K562 (cell line): ENCODE measurements around the gene GPR82. TPM values are rescaled to one million over a fixed set of nuclear protein-coding genes. Genes with fewer than 3 reads are reported as not detected.
A peak's percentile ranks its signal among the peaks of the same experiment; 100 is the strongest.

Source experiments
- ATAC-seq: fragments of 200-7000 bp; cut with Tn5 transposase; 3 replicates; pipeline ENCODE4 v1.9.1; 2020; ENCODE audit warnings: moderate library complexity
- BruUV-seq: library from RNA; stranded (reverse); fragments of 400-500 nt; replicated peaks from 2 replicates; lab custom pipeline; 2021; lab: Mats Ljungman, UMichigan
- CTCF ChIA-PET: fragments of 300-600 bp; formaldehyde crosslinking; extraction: SDS; loops from one replicate; lab custom pipeline; 2021; ENCODE audit warnings: low intra/inter-chr PET ratio; lab: Yijun Ruan, JAX
- POLR2A ChIA-PET: fragments of 300-600, 350-650 bp; sonication (Branson Sonifier 250); formaldehyde crosslinking; extraction: SDS; loops from one replicate; lab custom pipeline; 2021; ENCODE audit warnings: antibody characterized with exemption, inconsistent platforms; lab: Yijun Ruan, JAX
- DNase-seq, 4 experiments: peaks; one replicate each; pipeline versions ENCODE4 v3.0.0 to v3.0.0-alpha.2; 2011 to 2018; ENCODE audit warnings: low spot score in 3 of 4, mixed read lengths in 3 of 4; ENCODE audit errors: extremely low read depth in 1 of 4
- FAIRE-seq: peaks from 2 replicates; lab custom pipeline; 2011; peaks lifted over from hg19 to GRCh38; lab: Jason Lieb, UNC
- H2AFZ ChIP-seq: 2 replicates; pipeline ENCODE4 v1.6.0; 2011; ENCODE audit warnings: low read depth, low read length, control low read depth, inconsistent platforms
- H3K27ac ChIP-seq: fragments of 200-600 bp; 3 replicates; pipeline ENCODE4 v1.8.0; 2011; ENCODE audit warnings: low read depth, mild to moderate bottlenecking, control low read depth, inconsistent platforms, low read length, moderate library complexity, mixed read lengths; ENCODE audit errors: extremely low read depth
- H3K27me3 ChIP-seq, 2 experiments: fragments of 300-600 bp in 1 of 2; 2 replicates in 1 of 2; 3 replicates in 1 of 2; pipeline versions ENCODE4 v1.6.0 to v1.8.0; 2011; ENCODE audit warnings: inconsistent platforms in 2 of 2, low read length in 2 of 2, mild to moderate bottlenecking in 1 of 2, mixed read lengths in 1 of 2, moderate library complexity in 1 of 2; ENCODE audit not compliant: control insufficient read depth in 2 of 2, insufficient read depth in 2 of 2
- H3K36me3 ChIP-seq: fragments of 300-600 bp; 3 replicates; pipeline ENCODE4 v1.8.0; 2011; ENCODE audit warnings: mild to moderate bottlenecking, low read length, inconsistent platforms; ENCODE audit not compliant: control insufficient read depth, insufficient read depth
- H3K4me1 ChIP-seq, 2 experiments: fragments of 200-600 bp in 1 of 2; replicated peaks in 1 of 2; 2 replicates in 1 of 2; 3 replicates in 1 of 2; pipeline versions ENCODE4 v1.5.1 to v1.8.0; 2011; ENCODE audit warnings: inconsistent platforms in 2 of 2, low read length in 2 of 2, mild to moderate bottlenecking in 1 of 2, mixed read lengths in 1 of 2, moderate library complexity in 1 of 2; ENCODE audit not compliant: control insufficient read depth in 2 of 2, insufficient read depth in 2 of 2
- H3K4me2 ChIP-seq: 2 replicates; pipeline ENCODE4 v1.6.1; 2011; ENCODE audit warnings: low read length, control low read depth, inconsistent platforms, mixed read lengths; ENCODE audit not compliant: insufficient read depth
- H3K4me3 ChIP-seq: fragments of 200-600 bp; sonication (generic), shearing (Covaris generic); 2 replicates; pipeline ENCODE4 v1.5.1; 2016; ENCODE audit warnings: control low read depth, inconsistent platforms
- H3K79me2 ChIP-seq: fragments of 200-600 bp; 3 replicates; pipeline ENCODE4 v1.8.0; 2011; ENCODE audit warnings: low read length, inconsistent platforms; ENCODE audit not compliant: control insufficient read depth, insufficient read depth
- H3K9ac ChIP-seq, 2 experiments: 2 replicates each; pipeline versions ENCODE4 v1.6.0 to v1.6.1; 2011; ENCODE audit warnings: low read depth in 2 of 2, low read length in 2 of 2, control low read depth in 1 of 2, inconsistent platforms in 1 of 2, mild to moderate bottlenecking in 1 of 2, mixed read lengths in 1 of 2; ENCODE audit not compliant: insufficient read depth in 1 of 2
- H3K9me1 ChIP-seq: one replicate; pipeline ENCODE4 v1.6.0; 2011; ENCODE audit warnings: inconsistent platforms, mild to moderate bottlenecking, low read length, moderate library complexity; ENCODE audit not compliant: control insufficient read depth, insufficient read depth
- H3K9me3 ChIP-seq: replicated peaks from 2 replicates; pipeline ENCODE4 v1.5.1; 2011; ENCODE audit warnings: low read depth, low read length, inconsistent platforms; ENCODE audit not compliant: control insufficient read depth, insufficient read depth
- H4K20me1 ChIP-seq: replicated peaks from 2 replicates; pipeline ENCODE4 v1.6.1; 2011; ENCODE audit warnings: low read length, inconsistent platforms, mixed read lengths; ENCODE audit not compliant: control insufficient read depth, insufficient read depth
- CTCF ChIP-seq, 3 experiments: IDR thresholded peaks in 2 of 3; conservative IDR thresholded peaks in 1 of 3; 2 replicates each; pipeline ENCODE4 v1.5.1; 2011 to 2012; ENCODE audit warnings: low read length in 3 of 3, mild to moderate bottlenecking in 3 of 3, control low read depth in 2 of 3, improper control_type of control experiment in 1 of 3, inconsistent platforms in 1 of 3, low read depth in 1 of 3, mixed read lengths in 1 of 3, moderate library complexity in 1 of 3; ENCODE audit not compliant: insufficient read depth in 2 of 3
- ZNF778 ChIP-seq: fragments of 450-650 bp; formaldehyde crosslinking; IDR thresholded peaks from 2 replicates; pipeline ENCODE4 v1.4.0; 2020; ENCODE audit warnings: mild to moderate bottlenecking, moderate library complexity
- WGBS: fragments of 100-300 bp; shearing (Covaris generic); methylation state at CpG from one replicate; pipeline ENCODE4 v1.1.6; 2016; ENCODE audit warnings: low coverage, mixed read lengths; ENCODE audit not compliant: insufficient coverage; ENCODE audit errors: missing lambda C conversion rate; 5-methylcytosine and 5-hydroxymethylcytosine counted together
- in situ Hi-C: fragments of 300-500 bp; cut with MboI; formaldehyde crosslinking; loops from 4 replicates; pipeline ENCODE4 v1.15.0; 2018; ENCODE audit warnings: inconsistent platforms, mixed read lengths
- intact Hi-C: fragments of 100-400 bp; cut with micrococcal nuclease; formaldehyde crosslinking; loops from 2 replicates; pipeline ENCODE4 v1.14.2; 2022
- polyA plus RNA-seq, 8 experiments: library from polyadenylated mRNA; depleted of rRNA in 4 of 8; stranded (reverse) in 5 of 8; unstranded in 3 of 8; fragments of >200 nt; fragmentation: Nextera tagmentation in 2 of 8; fragmentation: Illumina TruSeq in 1 of 8; extraction: Ambion mirVana in 2 of 8; extraction: Trizol in 1 of 8; gene quantifications; 2 replicates each; pipeline versions ENCODE4 v1.2.1 to v1.2.3, GENCODE V29; 2011 to 2014; ENCODE audit warnings: inconsistent platforms in 1 of 8, missing spikeins in 1 of 8
- total RNA-seq, 7 experiments: library from RNA; depleted of rRNA in 6 of 7; stranded (reverse); fragments of >200 nt in 6 of 7; fragmentation: Illumina TruSeq in 2 of 7; extraction: Trizol in 2 of 7; gene quantifications; 2 replicates each; pipeline versions ENCODE4 v1.2.1 to v1.2.3, GENCODE V29; 2011 to 2021; ENCODE audit warnings: low replicate concordance in 1 of 7

Gene GPR82
- total and polyA plus RNA-seq, 9 of the 15 experiments (the other 6 are each of a cell fraction or from before 2014, with no cell fraction given), result not detected

- CTCF ChIA-PET, result interaction anchor here (0.7 kb wide), 1 partner anchor 1850 kb away, joined by 3 read pairs; no protein-coding TSS in a partner anchor
- POLR2A ChIA-PET, result no interaction called here
- no peaks in the 10 kb centered on the region for H3K4me1 ChIP-seq
- BruUV-seq, result no TSS peak
- ATAC-seq (no peak), FAIRE-seq (no peak), DNase-seq (no peak)
- WGBS, result 49% methylated on average over 3 of the region's 3 CpGs
- no peak overlapping the region for H3K4me2 ChIP-seq
- in situ Hi-C loops (no loop called here), intact Hi-C loops (no loop called here)
- H3K9ac ChIP-seq, result no peak overlapping the region
- no peak overlapping the region for H3K27ac ChIP-seq
- H3K9me3 ChIP-seq, result no peaks in the 10 kb centered on the region
- no peaks in the 10 kb centered on the region for H4K20me1 ChIP-seq
- H3K27me3 ChIP-seq, result no peaks in the 10 kb centered on the region
- H3K9me1 ChIP-seq, result no peaks in the 10 kb centered on the region
- no peaks in the 10 kb centered on the region for H3K36me3 ChIP-seq
- H2AFZ ChIP-seq, result no peak overlapping the region
- no peaks in the 10 kb centered on the region for H3K79me2 ChIP-seq
- 0 out of 6 replicates have a peak, but pooled peaks of 1 of the 3 experiments have one; percentile 10 for TF ChIP-seq CTCF (IDR thresholded peaks at IDR 0.05 in 2 of 3, conservative IDR thresholded peaks at IDR 0.05 in 1 of 3; ENCODE audit: insufficient read depth in 2 of 3, low read depth in 1 of 3, low read length in 3 of 3)
- TF ChIP-seq ZNF778 (CRISPR knock-in tag), result no peak
- no peak overlapping the region for H3K4me3 ChIP-seq
Observed at GRCh38 chrX:41708486-41708885, 15.5 kb upstream of the GPR82 start.
